Stimulated activated memory B cell treated with anti-CD40 and anti-IgM and Interleukin-4, amounts not matched to agents 10 μg/mL and 1 μg/mL and 100 μg/mL, for 72 hours (primary cell): ENCODE results near the gene CNTFR.
A peak's percentile ranks its signal among the peaks of the same experiment; 100 is the strongest.

ENCODE experiments used
- ATAC-seq: fragments of 150-1000 bp; cut with Tn5 transposase; 2 replicates; pipeline ENCODE4 v1.10.0; 2021
- H3K27ac Mint-ChIP-seq: one replicate; pipeline ENCODE4 v1.8.0; 2022; ENCODE audit warnings: mild to moderate bottlenecking, mixed read lengths
- H3K27me3 Mint-ChIP-seq: one replicate; pipeline ENCODE4 v1.8.0; 2022; ENCODE audit warnings: mixed read lengths
- H3K36me3 Mint-ChIP-seq: one replicate; pipeline ENCODE4 v1.8.0; 2022; ENCODE audit warnings: mixed read lengths
- H3K4me1 Mint-ChIP-seq: one replicate; pipeline ENCODE4 v1.8.0; 2022; ENCODE audit warnings: mixed read lengths
- H3K4me3 Mint-ChIP-seq: one replicate; pipeline ENCODE4 v1.8.0; 2022; ENCODE audit warnings: mild to moderate bottlenecking, moderate library complexity, mixed read lengths
- H3K9me3 Mint-ChIP-seq: one replicate; pipeline ENCODE4 v1.8.0; 2022; ENCODE audit warnings: mixed read lengths

Gene CNTFR

DNA sequence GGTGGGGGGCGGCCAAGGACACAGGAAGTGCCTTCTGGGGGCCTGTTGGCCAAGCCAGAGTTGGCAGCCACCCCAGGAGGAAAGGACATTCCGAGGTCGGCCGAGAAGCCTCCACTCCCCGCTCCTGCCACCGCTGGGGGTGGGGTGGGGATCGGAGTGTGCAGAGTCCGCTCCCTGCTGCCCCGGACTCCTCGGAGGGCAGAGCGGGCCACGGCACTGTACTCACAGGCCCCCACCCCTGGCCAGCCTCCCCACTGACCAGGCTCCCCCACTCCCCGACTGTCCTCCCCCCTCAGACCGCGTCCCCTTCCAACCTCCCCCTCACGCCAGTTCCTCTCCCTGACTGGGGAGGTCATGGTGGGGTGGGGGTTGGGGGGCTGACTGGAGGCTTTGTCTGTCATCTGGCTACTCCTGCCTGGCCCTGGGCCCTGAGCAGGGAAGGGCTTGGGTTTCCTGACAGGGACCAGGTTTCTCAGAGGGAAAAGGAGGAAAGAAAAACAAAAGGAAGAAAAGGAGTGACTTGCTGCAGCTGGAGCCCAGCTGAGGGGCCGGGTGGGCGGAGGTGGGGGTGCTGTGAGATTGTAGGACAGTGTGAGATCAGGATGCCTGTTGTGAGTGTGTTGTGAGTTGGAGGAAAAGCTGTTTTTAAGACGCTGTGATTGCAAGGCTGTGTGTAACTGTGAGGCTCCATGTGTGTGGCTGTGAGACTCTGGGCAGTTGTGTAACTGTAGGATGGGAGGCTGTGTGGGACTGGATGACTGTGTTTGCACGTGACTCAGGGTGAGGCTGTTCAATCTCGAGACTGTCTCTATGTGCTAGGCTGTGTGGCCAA lies 29.7 kb downstream of the CNTFR start:
- Mint-ChIP-seq H3K36me3 (no peaks in the 10 kb centered on the region), H3K27me3 (peaks cover 76% of the 10 kb centered on the region), H3K4me3 (no peak overlapping the region), H3K9me3 (no peaks in the 10 kb centered on the region), H3K27ac (no peak overlapping the region), H3K4me1 (no peaks in the 10 kb centered on the region)
- peak; percentile 44 for ATAC-seq

DNA sequence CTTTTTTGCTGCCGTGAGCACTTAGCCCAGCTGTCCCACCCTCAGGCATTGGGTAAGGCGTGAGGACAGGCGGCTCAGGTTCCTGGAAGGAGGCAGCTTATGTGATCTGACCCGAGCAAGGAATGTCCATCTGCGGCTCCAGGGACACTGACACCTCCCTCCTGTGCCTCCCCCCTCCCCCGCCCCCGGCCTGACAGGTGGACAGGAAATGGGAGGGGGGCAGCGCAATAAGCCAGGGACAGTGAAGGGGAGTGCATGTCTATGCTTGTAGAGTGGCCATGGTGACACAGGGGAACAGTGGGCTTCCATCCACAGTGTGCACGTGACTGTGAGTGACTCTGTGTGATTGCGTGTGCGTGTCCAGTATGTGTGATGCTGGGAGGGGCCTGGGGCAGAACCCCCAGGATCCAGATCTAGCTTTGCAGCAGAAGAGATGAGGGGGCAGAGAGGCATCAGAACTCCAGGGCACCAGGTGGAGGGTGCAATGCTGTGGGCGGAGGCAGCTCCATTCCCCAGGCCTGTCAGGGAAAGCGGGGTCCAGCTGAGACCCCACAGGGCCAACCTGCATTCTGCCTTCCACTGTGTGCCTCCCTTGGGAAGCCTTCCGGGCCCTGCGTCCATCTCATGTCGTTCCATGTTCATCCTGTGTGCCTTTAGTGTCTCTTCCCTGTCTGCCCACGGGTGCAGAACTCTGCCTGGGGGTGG lies 30.5 kb downstream of the CNTFR start:
- Mint-ChIP-seq H3K9me3 (no peaks in the 10 kb centered on the region), H3K27ac (no peak overlapping the region), H3K4me3 (no peak overlapping the region), H3K36me3 (no peaks in the 10 kb centered on the region), H3K27me3 (peaks cover 76% of the 10 kb centered on the region), H3K4me1 (no peaks in the 10 kb centered on the region)
- ATAC-seq, result no peak

DNA sequence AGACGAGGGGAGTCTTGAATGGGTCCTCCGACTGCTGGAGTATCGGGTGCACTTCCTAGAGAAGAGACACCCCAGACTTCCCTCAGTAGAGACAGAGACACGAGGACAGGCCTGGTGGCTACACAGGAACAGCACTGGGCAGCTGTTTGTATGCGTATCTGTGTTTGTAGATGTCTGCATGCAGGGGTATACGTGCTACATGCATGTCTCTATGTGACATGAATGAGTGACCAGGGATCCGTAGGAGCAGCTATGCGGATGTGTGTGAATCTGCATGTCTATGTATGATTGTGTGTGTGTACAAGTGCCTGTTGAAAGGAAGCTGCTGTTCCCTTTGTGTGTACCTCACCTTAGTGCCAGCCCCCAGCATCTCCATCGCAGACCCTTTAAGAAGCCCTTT lies 31.2 kb downstream of the CNTFR start:
- H3K9me3 Mint-ChIP-seq, result no peaks in the 10 kb centered on the region
- no peak overlapping the region for H3K4me3 Mint-ChIP-seq
- H3K36me3 Mint-ChIP-seq, result no peaks in the 10 kb centered on the region
- no peaks in the 10 kb centered on the region for H3K4me1 Mint-ChIP-seq
- H3K27ac Mint-ChIP-seq, result no peak overlapping the region
- H3K27me3 Mint-ChIP-seq, result peaks cover 69% of the 10 kb centered on the region
- ATAC-seq, result no peak

DNA sequence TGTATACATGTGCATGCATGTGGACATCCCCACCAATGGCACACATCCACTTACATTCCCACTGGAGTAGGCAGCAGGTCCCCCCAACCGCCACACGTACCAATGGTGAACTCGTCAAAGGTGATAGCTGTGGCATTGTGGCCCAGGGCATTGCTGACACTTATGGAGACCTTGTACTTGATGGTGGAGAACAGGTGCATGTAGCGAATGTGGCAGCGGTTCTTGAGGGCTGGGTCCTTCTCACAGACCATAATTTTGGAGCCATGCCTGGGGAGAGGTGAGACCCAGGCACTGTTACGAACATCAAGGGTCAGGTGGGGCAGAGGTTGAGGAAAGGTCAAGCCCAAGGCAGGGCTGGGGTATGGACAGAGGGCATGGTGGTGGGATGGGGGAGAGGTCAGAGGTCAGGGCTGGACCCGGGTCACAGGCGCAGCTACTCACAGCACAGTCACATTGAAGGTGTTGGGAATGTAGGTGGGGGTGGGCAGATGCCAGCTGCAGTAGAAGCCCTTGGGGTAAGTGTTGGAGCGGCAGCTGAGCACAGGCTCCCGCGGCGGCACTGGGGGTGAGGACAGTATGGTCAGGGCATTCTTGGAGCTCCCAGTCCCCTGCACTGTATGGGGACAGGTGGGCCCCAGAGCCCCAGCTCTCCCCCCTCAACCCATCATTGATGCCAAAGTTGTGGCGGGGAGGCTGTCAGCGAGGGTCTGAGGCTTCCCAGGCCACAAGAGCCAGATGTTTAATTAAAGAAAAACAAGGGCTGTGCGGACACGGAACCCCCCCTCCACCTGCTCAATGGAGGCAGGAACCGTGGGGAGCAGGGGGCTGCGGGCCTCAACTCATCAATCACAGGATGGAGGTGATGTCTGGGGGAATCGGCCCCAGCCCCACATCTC lies 31.9 kb downstream of the CNTFR start:
- H3K4me3 Mint-ChIP-seq, result no peak overlapping the region
- H3K4me1 Mint-ChIP-seq, result no peaks in the 10 kb centered on the region
- H3K27ac Mint-ChIP-seq, result no peak overlapping the region
- ATAC-seq, result no peak
- H3K9me3 Mint-ChIP-seq, result no peaks in the 10 kb centered on the region
- H3K27me3 Mint-ChIP-seq, result peaks cover 66% of the 10 kb centered on the region
- no peaks in the 10 kb centered on the region for H3K36me3 Mint-ChIP-seq

DNA sequence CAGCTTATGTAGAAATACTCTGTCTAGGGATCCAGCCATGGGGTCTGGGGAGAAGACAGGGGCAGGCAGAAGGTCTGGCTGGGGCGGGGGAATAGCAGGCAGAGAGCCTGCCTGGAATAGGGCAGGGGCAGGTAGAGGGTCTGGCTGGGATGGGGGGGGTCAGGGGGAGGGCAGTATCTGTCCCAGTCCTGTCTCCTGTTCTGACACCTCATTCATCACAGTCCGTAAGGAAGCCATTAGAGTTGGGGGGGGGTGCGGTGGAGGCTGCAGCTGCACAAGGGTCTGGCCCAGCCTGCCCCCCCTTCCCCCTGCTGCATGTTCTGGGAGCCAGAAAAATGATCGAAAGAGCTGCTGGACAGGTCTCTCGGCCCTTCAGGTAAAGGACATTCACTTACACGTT lies 32.6 kb downstream of the CNTFR start:
- ATAC-seq, result no peak
- H3K36me3 Mint-ChIP-seq, result no peaks in the 10 kb centered on the region
- H3K27me3 Mint-ChIP-seq, result peaks cover 72% of the 10 kb centered on the region
- H3K27ac Mint-ChIP-seq, result no peak overlapping the region
- no peaks in the 10 kb centered on the region for H3K9me3 Mint-ChIP-seq
- no peak overlapping the region for H3K4me3 Mint-ChIP-seq
- no peaks in the 10 kb centered on the region for H3K4me1 Mint-ChIP-seq

DNA sequence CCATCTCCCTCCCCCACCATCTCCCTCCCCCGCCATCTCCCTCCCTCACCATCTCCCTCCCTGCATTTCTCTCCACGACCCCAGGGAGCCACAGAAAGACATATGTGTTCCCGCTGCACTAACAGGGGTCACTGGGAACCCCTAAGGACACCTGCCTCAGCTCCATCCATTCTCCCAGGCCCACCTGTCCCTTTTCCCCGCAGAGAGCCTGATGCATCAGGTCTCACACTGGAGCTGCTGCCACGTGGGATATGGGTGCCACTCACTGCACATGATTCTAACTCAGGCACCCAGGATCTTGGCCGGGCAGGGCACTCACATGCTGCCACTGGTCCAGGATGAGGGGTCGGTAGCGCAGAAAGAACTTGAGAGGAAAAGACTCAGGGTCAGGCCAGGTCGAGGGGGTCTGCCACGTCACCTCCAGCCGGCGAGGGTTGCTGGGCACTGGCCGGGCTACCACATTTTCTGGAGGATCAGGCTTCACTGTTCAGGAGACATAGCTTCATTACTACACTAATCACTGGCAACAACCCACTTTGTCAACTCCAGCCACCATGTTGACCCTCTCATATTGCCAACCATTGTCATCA lies 33.5 kb downstream of the CNTFR start:
- Mint-ChIP-seq H3K4me1 (no peaks in the 10 kb centered on the region), H3K27me3 (peaks cover 76% of the 10 kb centered on the region), H3K9me3 (no peaks in the 10 kb centered on the region), H3K36me3 (no peaks in the 10 kb centered on the region), H3K4me3 (no peak overlapping the region), H3K27ac (no peak overlapping the region)
- ATAC-seq, result no peak

DNA sequence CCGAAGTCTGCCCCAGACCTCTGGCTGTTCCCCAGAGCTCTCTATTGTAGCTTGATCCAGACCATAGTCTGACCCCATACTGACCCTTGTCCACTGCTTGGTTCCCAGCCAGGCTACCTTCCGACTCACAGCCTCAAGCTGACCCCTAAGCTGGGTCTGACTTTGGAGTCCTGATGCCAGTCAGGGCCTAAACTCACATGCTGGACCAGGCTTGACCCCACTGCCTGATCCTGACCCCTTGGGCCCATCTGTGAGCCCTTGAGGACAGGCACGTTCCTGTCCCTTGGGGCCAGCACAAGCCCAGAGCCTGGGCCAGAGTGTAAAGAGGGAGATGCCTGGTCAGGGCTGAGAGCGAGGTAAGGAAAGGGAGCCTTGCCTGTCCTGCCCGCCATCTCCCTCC lies 34.0 kb downstream of the CNTFR start:
- Mint-ChIP-seq H3K4me1 (no peaks in the 10 kb centered on the region), H3K27me3 (peaks cover 76% of the 10 kb centered on the region), H3K9me3 (no peaks in the 10 kb centered on the region), H3K27ac (no peak overlapping the region), H3K4me3 (no peak overlapping the region), H3K36me3 (no peaks in the 10 kb centered on the region)
- ATAC-seq, result no peak

DNA sequence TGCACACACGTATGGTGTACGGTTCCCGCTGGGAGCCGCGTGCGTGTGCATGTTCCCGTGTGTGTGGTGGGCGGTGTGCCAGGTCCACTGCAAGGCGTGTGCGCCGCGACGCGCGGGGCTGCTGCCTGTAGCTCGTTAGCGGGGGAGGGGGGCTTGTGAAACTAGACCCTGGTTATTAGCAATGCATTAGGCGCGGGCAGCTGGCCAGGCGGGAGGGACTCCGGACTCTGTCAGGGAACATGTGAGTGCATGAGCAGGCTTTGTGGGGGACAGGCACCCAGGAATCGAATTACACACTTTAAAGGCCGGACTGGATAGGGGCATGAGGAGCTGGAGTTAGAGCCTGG lies 34.5 kb downstream of the CNTFR start:
- ATAC-seq, result no peak
- no peaks in the 10 kb centered on the region for H3K9me3 Mint-ChIP-seq
- H3K27me3 Mint-ChIP-seq, result peaks cover 70% of the 10 kb centered on the region
- no peaks in the 10 kb centered on the region for H3K36me3 Mint-ChIP-seq
- no peaks in the 10 kb centered on the region for H3K4me1 Mint-ChIP-seq
- no peak overlapping the region for H3K27ac Mint-ChIP-seq
- no peak overlapping the region for H3K4me3 Mint-ChIP-seq

DNA sequence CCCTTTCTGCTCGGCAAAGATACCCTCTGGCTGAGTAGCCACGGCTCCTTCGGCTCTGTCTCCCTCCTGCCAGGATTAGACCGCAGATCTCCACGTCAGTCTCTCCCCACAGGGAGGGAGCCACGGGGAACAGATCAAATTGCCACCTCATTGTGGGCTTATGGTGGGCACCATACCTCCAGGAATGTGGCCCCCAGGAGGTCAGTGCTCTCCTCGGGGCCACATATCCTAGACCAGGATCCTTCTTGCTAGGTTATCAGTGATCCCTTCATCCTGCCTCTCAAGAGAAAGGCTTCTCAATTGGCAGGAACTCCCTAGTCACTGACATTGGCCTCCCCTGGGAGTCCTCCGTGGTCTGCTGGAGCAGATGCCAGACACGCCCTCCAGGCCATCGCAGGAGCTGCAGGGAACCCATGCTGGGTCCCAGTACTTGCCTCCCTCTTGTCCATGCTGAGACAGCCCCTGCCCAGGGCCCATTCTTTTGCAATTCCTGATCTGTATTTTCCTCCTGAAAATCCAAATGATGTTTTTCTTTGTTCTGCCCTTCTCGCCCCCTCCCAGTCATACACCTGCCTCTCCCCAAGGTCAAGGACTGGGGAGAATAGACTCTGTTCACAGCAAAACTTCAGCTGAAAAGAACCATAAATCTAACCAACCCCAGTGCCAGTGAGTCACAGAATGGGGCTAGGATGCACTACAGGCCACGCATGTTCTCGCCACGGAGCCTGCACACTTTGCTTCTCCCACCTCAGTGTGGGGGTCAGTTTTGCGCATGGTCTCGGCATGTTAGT lies 35.1 kb downstream of the CNTFR start:
- H3K9me3 Mint-ChIP-seq, result no peaks in the 10 kb centered on the region
- ATAC-seq, result no peak
- no peaks in the 10 kb centered on the region for H3K36me3 Mint-ChIP-seq
- H3K27ac Mint-ChIP-seq, result no peak overlapping the region
- H3K4me3 Mint-ChIP-seq, result no peak overlapping the region
- H3K4me1 Mint-ChIP-seq, result no peaks in the 10 kb centered on the region
- H3K27me3 Mint-ChIP-seq, result peaks cover 66% of the 10 kb centered on the region

DNA sequence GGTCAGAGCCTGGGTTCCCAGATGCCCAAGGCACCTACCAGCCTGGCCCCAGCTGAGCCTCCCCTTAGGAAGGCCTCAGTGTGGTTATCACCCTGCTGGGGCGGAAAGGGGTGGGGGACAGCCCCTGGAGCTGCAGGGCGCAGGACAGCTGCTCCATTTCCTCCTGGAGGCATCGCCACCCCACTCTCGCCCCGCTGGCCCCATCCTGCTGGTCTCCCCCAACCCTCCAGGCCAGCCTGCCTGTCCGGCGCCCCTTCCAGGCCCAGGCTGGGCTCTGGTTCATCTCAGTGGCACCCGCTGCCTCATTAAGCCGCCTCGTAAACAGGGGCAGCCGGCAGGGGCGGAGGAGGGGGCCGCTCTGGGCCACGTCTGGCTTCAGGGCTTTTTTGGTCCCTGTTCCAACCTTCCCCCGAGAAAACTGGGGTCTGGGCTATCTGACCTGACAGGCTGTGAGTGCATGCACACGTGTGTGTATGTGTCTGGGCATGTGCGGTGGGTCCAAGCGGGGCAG lies 36.0 kb downstream of the CNTFR start:
- H3K27me3 Mint-ChIP-seq, result peaks cover 66% of the 10 kb centered on the region
- H3K4me3 Mint-ChIP-seq, result no peak overlapping the region
- ATAC-seq, result no peak
- H3K27ac Mint-ChIP-seq, result no peak overlapping the region
- no peaks in the 10 kb centered on the region for H3K36me3 Mint-ChIP-seq
- H3K9me3 Mint-ChIP-seq, result no peaks in the 10 kb centered on the region
- H3K4me1 Mint-ChIP-seq, result no peaks in the 10 kb centered on the region

DNA sequence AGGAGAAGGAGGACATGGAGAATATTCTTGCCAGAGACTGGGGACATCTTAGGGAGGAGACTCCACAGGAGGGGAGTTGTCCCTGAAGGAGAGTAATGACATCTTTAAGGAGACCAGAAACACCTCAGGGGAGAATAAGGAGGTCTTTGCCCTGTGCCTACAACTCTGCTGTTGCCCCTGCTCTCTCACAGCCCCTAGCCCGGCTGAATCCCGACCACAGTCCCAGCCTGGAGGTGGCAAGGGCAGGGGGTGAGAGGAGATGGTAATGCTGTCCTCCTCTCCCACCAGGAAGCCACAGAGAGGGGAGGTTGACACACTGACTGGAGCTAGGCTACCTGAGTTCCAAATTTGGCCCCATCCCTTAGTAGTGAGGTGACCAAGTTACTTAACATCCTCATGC lies 36.5 kb downstream of the CNTFR start:
- Mint-ChIP-seq H3K4me3 (no peak overlapping the region), H3K27me3 (peaks cover 71% of the 10 kb centered on the region), H3K27ac (no peak overlapping the region), H3K9me3 (no peaks in the 10 kb centered on the region), H3K4me1 (no peaks in the 10 kb centered on the region), H3K36me3 (no peaks in the 10 kb centered on the region)
- ATAC-seq, result no peak

DNA sequence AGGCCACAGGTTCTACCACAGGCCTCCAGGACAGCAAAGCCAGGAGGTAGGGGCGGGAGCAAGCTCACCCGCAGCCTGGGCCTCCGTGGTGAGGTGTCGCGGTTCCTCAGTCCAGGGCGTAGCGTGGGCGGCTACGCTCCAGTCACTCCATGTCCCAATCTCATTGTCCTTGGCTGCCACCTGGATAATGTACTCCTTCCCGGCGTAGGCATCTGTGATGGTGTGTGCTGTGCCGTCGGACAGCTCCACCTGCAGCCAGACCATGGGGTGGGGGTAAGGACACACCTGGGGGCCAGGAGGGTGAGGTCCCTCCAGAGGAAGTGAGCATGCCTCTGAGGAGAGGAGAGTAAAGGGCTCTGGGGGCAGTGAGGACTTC lies 36.9 kb downstream of the CNTFR start:
- peaks cover 71% of the 10 kb centered on the region for H3K27me3 Mint-ChIP-seq
- no peak overlapping the region for H3K4me3 Mint-ChIP-seq
- H3K4me1 Mint-ChIP-seq, result no peaks in the 10 kb centered on the region
- no peaks in the 10 kb centered on the region for H3K9me3 Mint-ChIP-seq
- ATAC-seq, result peak; percentile 9
- no peak overlapping the region for H3K27ac Mint-ChIP-seq
- no peaks in the 10 kb centered on the region for H3K36me3 Mint-ChIP-seq

DNA sequence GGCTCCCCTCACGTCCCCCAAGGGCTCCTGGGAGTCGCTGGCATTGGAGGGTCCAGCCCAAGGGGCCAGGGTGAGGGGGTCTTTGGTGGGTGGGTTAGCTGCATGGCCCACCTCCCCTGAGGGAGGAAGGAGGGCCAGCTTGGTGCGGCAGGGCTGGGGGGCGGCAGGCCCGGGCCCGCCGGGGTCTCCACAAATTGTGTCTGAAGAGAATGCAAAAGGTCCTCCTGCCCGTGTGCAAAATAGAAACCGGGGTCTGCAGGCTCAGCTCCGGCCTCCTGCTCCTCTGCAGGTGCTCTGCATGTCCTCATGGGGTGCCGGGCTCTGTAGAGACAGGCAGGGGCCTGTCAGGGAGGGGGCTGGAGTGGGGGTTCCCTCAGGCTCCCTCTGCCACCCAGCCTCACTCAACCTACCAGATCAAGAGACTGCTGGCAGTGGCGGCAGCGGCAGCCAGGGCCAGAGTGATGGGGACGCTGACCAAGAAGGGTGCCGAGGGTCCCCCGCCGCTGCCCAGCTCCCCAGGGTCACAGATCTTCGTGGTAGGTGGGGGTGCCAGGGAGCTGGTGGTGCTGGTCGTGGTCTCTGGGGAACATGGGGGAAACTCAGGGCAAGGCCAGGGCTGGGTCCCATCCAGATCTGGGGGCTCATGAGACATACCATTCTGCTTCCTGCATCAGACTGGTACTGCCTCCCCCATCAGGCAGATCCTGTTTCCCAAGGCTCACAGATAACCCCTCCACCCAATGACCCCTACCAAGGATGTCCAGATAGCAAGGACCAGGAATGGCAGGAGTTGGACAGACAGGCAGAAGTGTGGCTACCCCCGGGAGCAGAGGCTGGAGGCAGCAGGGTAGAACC lies 37.5 kb downstream of the CNTFR start:
- Mint-ChIP-seq H3K4me1 (no peaks in the 10 kb centered on the region), H3K27ac (no peak overlapping the region)
- no peak for ATAC-seq

More for the DNA sequence above, 37.5 kb downstream of the CNTFR start:
- Mint-ChIP-seq H3K27me3 (peaks cover 71% of the 10 kb centered on the region), H3K4me3 (no peak overlapping the region), H3K9me3 (no peaks in the 10 kb centered on the region), H3K36me3 (no peaks in the 10 kb centered on the region)
